OCI-LY1 (cell line): ENCODE measurements around the gene PRAME.
"Not testable (repeated sequence)": the region's sequence is repeated elsewhere in the genome, so short reads cannot be mapped to it uniquely, and the experiment has no call there.

Experiments used
- CTCF ChIP-seq: fragments of 200-600 bp; sonication (generic), shearing (Covaris generic); IDR thresholded peaks from 2 replicates; pipeline ENCODE4 v1.5.1; 2017; ENCODE audit warnings: mild to moderate bottlenecking, antibody characterized with exemption, low read length, moderate library complexity, mixed read lengths
- EZH2 ChIP-seq: fragments of 200-600 bp; sonication (generic), shearing (Covaris generic); IDR thresholded peaks from 2 replicates; pipeline ENCODE4 v1.8.0; 2017; ENCODE audit warnings: borderline replicate concordance, mixed run types, mild to moderate bottlenecking, antibody characterized with exemption, low read length, moderate library complexity, mixed read lengths

- not testable (repeated sequence) for TF ChIP-seq CTCF, EZH2
Observed at GRCh38 chr22:22510833-22511232, 48.2 kb downstream of the PRAME start.
